GM18858 (cell line): Measurements from ENCODE around the gene MZB1.
"Not testable (repeated sequence)": the region's sequence is repeated elsewhere in the genome, so short reads cannot be mapped to it uniquely, and the experiment has no call there.

ENCODE experiments used
- ATAC-seq: cut with Tn5 transposase; IDR thresholded peaks from one replicate; pipeline ENCODE4 v1.9.1; 2021; ENCODE audit not compliant: unreplicated experiment

MZB1 gene

GRCh38 chr5:139392678-139393496, 3.2 kb upstream of the MZB1 start:
- peak; percentile 38 for ATAC-seq

- peak; percentile 9 for ATAC-seq
Observed at GRCh38 chr5:139392324-139392677, 2.6 kb upstream of the MZB1 start.

- ATAC-seq, result no peak
Observed at GRCh38 chr5:139391570-139392323, 2.0 kb upstream of the MZB1 start.

DNA sequence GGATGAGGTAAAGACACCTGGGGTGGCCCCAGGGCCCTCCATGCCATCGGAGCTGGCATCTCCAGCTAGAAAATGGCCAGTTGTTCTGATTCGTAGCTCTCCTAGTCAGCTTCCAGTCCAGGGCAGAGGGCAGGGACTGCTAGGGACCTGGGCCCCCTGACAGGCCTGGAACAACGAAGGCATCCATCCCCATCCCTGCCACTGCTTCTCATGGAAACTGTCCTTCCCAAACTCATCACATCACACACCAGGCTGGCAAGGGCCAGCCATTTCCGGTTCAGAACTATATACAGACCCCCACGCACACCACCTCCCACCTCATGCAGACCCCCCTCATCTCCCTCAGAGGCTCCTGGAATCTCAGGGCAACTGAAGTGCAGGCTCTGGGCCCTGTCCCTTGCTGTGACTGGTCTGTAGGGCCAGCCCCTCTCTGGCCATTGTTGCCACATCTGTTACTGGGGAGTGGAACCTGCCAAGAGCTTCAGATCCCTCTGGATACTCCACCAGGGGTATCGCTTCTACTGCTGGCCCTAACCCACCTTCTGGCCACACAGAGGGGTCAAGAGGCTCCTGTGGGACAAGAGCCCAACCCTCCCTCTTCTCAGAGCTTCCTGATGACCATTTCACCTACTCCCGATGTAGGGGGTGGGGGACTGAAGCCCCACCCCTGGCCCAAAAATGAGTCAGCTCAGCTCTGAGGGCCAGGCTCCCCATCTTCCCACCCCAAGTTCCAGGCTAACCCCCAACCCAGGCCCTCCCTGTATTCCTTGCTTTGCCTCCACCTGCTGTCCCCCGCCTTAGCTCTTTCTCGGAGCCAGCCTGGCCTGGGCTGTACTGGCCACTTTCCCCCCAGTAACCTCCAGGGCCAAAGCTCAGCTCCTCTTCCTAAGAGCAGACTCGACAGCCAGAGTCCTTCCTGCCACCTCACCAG, 1.2 kb upstream of the MZB1 start:
- no peak for ATAC-seq

DNA sequence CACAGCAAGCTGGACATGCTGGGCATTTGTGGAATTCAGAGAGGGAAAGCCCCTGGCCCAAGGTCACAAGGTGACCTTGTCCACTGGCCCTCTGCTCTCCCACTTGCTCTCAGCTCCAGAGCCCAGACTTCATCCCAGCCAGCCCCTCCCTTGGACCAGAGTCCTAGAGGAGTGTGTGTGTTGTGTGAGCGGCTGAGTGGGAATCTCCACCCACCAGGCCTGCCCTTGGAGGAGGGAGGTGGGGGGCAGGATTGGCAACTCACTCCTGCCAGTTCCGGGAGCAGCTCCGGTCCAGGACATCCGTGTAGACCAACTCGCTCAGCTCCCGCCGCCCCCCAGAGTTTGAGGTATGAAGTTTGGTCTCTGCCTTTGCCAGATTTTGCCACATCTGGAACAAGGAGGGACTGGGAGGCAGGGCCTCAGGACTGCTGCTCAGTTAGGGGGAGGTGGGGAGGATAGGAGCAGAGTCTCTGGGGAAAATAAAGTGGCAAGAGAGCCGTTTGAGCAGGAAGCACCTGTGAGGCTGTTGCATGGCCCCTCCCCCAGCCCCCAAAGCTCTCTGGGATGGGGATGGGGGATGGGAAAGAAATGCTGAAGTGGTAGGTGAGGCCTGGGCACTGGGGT, 1.4 kb downstream of the MZB1 start:
- ATAC-seq, result no peak

DNA sequence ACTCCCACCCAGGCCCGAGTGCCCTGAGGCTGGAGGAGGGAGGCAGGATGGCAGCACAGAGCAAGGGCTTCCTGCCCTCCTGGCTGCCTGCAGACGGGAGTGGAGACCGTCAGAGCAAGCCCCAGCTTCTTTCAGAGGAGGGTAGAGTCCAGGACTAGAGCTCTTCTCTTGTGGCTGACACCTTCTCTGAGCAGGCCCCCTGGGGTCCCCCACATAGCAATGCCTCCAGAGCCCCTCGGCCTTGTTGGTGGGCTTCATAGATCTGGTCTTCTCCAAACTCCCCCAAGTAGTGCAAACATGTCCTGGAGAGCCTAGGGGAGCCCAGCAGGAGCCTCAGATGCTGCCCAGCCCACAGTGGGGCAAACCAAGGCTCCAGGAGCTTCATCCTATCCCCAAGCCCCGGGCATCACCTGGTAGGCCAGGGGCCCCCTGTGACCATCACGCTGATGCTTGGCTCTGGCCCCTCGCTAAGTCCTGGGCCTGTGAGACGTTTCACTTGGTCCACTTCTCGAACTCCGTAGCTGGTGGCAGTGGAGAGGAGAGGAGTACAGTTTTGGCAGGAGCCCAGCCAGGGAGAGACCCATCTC, 2.0 kb downstream of the MZB1 start:
- no peak for ATAC-seq

DNA sequence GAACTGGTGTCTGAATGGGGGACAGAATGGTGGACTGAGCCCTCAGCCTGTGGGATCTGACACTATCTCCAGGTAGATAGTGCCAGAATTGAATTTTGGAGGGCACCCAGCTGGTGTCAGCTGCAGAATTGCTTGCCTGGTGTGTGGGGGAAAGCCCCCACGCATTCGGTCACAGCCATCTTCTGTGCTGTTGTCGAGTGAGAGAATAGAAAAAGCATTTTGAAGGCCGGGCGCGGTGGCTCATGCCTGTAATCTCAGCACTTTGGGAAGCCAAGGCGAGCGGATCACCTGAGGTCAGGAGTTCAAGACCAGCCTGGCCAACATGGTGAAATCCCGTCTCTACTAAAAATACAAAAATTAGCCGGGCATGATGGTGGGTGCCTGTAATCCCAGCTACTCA, 2.8 kb downstream of the MZB1 start:
- ATAC-seq, result not testable (repeated sequence)

DNA sequence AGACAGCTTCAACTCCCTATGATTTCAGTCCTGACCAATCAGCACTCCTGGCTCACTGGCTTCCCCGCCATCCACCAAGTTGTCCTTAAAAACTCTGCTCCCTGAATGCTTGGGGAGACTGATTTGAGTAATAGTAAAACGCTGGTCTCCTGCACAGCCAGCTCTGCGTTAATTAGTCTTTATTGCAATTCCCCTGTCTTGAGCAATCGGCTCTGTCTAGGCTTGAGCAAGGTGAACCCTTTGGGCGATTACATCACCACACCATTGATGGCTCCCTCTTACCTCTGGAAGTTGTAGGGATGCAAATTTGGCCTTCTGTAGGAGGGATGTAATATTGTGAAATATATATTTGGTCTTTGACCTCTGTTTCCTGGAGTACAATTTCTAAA, 3.7 kb downstream of the MZB1 start:
- no peak for ATAC-seq

DNA sequence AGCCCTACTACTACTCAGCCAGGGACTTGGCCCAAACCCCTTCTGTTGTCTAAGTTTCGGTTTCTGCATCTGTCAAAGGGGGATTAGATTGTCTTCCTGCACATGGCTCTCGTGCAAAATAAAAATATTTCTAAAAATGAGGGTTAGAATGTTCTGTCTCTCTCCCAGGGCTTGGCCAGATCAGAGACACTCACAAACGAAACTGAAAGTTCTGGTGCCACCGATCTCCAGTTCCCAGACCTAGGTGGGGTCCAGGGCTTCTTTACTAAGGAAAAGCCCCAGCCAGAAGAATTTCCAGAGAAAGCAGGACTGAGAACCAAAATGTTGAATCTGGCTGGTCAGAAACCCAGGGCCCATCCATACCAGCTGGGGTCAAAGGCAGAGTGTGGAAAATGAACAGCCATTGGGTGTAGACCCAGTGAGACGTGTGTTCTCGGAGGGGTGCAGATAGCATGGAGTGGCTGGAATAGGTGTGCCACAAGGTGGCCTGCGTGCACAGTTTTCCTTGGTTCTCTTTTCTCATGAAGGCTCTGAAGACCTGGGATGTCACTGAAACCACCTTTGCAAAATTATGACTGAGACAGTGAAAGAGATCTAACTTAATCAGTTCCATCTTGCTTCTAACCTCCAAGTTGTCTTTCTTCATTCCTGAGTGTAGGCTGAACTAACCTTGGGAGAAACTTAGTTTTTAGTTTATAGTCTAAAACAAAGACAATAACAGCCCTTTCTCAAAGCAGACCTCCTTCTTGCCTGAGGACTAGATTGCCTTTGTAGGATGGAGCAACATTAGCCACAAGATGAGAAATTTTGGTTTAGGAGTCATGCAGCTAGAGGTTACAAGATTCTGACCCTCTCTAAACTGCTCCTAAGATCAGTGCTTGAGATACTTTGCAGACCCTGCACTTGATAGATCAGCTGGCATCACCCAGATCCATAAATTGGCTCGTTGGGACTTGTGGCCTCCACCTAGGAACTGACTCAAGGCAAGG, 4.4 kb downstream of the MZB1 start:
- no peak for ATAC-seq

DNA sequence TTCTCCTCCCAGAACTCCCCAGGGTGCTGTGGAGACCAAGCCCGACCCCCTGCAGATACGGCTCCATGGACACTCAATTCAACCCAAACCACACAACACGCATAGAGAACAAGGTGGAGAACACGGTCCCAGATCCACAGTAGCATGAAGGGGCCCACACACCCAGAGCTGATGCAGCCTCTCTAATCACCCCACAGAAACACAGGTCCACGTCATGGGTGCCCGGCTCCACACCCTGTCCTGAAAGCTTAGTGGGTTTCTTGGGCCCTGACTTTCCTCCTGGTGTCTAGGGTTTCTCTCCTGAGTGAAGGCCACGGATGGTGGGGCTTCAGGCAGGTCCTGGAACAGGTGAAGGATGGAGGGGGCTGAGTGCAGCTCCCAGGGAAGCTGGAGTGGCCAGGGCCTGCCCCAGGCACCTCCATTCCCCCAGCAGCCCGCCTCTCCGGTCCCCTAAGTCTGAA, 5.1 kb downstream of the MZB1 start:
- ATAC-seq, result no peak

- no peak for ATAC-seq
Observed at GRCh38 chr5:139383993-139384590, 5.6 kb downstream of the MZB1 start.

DNA sequence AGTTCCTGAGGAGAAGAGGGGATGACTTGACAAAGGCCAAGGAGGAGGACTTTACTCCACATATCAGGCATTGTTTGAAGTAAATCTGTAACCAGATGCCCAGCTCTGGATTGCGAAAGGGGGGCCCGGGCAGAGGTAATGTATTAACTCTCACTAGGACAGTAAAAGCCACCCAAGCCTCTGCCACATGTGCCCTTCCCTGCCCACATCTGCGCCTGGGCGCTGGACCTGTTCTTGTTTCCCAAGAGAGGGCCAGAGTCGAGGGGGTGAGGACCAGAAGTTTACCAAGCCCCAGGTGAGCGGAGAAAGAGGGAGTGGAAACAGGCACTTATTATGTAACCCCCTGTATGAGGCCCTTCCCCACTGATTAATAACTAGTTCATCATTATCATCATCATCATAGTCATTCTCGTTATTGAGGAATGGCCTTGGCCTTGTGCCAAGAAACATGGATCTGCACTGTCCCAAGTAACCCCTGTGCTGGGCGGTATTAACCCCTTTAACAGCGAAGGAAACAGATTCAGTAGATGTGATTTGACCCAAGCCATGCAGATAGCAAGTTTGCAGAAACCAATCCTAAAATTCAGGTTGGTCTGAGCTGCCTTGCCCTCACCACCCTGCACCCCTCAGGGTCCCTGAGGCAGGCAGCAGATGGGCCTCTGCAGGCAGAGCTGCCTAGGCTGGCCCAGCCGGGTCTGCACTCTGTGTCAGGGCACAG, 6.3 kb downstream of the MZB1 start, which contains the start of gene SLC23A1:
Gene SLC23A1, minus strand, starts transcription at position 23 of the 718 bp plus-strand sequence. CDS start 44 bp downstream, outside the sequence.
- no peak for ATAC-seq

DNA sequence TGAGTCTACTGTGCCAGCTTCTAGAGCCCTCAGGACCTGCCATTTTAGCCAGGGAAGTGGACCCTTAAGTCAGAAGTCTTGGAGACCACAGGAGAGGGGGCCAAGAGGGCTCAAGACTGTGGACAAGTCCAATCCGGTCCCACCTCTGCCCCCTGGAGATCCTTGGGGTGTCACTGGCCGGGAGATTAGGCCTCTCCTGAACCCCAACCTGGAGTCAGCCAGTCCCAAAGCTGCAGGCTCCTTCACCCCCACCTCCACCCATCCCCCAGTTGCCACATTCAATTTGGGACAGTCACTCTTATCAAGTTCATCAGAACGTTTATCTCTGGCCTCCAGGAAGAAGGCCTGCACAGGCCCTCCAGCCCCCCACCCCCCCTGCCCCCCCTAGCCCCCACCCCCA, 6.9 kb downstream of the MZB1 start:
- ATAC-seq, result no peak

DNA sequence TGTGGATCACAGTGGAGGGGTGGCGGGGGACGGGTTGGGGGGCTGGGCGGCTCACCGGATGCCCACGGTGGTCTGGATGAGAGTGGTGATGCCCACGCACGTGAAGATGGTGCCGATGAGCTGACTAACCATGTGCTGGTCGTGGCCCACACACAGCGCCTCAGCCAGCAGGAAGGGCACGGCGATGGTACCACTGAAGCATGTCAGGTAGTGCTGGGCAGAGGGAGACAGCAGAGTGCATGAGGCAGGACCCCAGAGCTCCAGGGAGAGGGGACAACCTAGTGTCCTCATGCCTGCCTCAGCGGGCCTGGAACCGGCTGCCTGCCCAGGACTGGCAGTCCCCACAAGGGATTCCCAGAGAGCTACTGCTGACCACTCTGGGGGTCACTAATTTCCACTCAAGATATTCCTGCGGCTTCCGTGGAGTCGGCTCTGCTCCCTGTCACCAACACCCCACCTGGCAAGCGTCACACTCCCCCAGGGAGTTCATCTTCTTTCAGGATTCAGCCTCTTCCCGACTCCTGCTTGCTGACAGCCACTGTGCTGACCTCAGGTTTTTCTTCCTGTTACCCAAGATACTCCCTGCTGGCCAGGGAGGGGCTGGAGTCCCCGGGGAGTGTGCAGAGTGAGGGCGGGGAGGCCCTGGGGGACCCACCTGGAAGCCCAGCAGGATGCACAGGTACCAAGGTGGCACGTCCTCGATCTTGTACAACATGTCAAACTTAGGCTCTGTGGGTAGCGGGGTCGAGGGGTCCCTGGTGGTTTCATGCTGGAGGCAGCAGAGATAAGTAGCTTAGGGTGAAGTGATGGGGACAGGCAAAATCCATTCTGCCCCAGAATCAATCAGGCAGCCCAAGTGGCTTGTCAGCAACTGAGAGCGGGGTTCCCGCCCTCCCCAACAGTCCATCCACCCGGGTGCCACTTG, 7.6 kb downstream of the MZB1 start:
- ATAC-seq, result no peak

- no peak for ATAC-seq
Observed at GRCh38 chr5:139379626-139380449, 9.9 kb downstream of the MZB1 start.

DNA sequence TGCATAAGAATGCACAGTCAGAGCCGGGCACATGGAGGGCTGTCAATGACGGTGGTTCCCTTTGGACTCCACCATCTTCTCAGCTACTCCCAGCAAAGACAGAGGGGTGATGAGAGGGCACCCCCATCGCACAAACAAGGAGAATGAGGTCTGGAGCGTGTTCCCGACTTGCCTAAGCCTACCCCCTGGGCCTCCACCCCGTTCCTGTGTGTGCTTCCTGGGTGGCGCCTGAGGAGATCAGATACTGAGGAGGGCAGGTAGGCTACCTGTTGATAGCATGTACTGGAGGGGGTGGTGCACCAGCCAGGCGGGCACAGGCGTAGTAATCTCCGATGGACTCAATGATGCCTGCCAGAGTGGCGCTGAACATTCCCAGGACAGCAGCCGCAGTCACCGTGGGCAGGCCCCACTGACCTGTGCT, 10.8 kb downstream of the MZB1 start:
- no peak for ATAC-seq
